ENCODE data around the gene KRT77. TPM values are rescaled to one million over a fixed set of nuclear protein-coding genes. Genes with fewer than 3 reads are reported as not detected.

KRT77 gene
- total and polyA plus RNA-seq, 2 experiments from 2014 or later = not detected

GRCh38 chr12:52751795-52752194, 48.5 kb upstream of the KRT77 start:
- Histone ChIP-seq H3K4me3 (no peak overlapping the region), H3K4me2 (no peak overlapping the region), H2AFZ (no peak overlapping the region), H3K27ac (ENCODE audit: low read depth) (no peak overlapping the region), H3K27me3 (ENCODE audit: insufficient read depth) (no peaks in the 10 kb centered on the region), H3F3A (replicated peaks; ENCODE audit: low read depth) (no peaks in the 10 kb centered on the region), H4K20me1 (replicated peaks; ENCODE audit: insufficient read depth) (no peaks in the 10 kb centered on the region), H3K4me1 (ENCODE audit: insufficient read depth) (no peaks in the 10 kb centered on the region), H3K79me2 (replicated peaks; ENCODE audit: insufficient read depth) (no peaks in the 10 kb centered on the region), H3K9me2 (ENCODE audit: insufficient read depth) (0 out of 2 replicates have a peak, but pooled peaks cover 12% of the 10 kb centered on the region), H3K36me3 (ENCODE audit: insufficient read depth) (no peaks in the 10 kb centered on the region)
- ATAC-seq = no peak
- H3K4me1 Mint-ChIP-seq = no peaks in the 10 kb centered on the region
- H3K27ac Mint-ChIP-seq = no peak overlapping the region
- TF ChIP-seq, protein P1, sequence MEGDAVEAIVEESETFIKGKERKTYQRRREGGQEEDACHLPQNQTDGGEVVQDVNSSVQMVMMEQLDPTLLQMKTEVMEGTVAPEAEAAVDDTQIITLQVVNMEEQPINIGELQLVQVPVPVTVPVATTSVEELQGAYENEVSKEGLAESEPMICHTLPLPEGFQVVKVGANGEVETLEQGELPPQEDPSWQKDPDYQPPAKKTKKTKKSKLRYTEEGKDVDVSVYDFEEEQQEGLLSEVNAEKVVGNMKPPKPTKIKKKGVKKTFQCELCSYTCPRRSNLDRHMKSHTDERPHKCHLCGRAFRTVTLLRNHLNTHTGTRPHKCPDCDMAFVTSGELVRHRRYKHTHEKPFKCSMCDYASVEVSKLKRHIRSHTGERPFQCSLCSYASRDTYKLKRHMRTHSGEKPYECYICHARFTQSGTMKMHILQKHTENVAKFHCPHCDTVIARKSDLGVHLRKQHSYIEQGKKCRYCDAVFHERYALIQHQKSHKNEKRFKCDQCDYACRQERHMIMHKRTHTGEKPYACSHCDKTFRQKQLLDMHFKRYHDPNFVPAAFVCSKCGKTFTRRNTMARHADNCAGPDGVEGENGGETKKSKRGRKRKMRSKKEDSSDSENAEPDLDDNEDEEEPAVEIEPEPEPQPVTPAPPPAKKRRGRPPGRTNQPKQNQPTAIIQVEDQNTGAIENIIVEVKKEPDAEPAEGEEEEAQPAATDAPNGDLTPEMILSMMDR (conservative IDR thresholded peaks at IDR 0.05; ENCODE audit: low read depth in 2 of 2) = no peak
- TF ChIP-seq ZNF331 (CRISPR knock-in tag; IDR thresholded peaks at IDR 0.05; ENCODE audit: low read depth) = no peak
- no peak for TF ChIP-seq POLR2AphosphoS5 (IDR thresholded peaks at IDR 0.05; ENCODE audit: low read depth)
- TF ChIP-seq NANOG (IDR thresholded peaks at IDR 0.05; ENCODE audit: borderline replicate concordance) = no peak
- no peak for TF ChIP-seq JUNB (IDR thresholded peaks at IDR 0.05; ENCODE audit: unreplicated experiment)
- no peak for TF ChIP-seq EZH2phosphoT487 (IDR thresholded peaks at IDR 0.05; ENCODE audit: unreplicated experiment)
- TF ChIP-seq ETS1 (IDR thresholded peaks at IDR 0.05) = no peak
- TF ChIP-seq REST (IDR thresholded peaks at IDR 0.05; ENCODE audit: unreplicated experiment) = no peak
- no peak for TF ChIP-seq CREB1 (CRISPR knock-in tag; IDR thresholded peaks at IDR 0.05; ENCODE audit: low read depth)
- TF ChIP-seq, protein P2, sequence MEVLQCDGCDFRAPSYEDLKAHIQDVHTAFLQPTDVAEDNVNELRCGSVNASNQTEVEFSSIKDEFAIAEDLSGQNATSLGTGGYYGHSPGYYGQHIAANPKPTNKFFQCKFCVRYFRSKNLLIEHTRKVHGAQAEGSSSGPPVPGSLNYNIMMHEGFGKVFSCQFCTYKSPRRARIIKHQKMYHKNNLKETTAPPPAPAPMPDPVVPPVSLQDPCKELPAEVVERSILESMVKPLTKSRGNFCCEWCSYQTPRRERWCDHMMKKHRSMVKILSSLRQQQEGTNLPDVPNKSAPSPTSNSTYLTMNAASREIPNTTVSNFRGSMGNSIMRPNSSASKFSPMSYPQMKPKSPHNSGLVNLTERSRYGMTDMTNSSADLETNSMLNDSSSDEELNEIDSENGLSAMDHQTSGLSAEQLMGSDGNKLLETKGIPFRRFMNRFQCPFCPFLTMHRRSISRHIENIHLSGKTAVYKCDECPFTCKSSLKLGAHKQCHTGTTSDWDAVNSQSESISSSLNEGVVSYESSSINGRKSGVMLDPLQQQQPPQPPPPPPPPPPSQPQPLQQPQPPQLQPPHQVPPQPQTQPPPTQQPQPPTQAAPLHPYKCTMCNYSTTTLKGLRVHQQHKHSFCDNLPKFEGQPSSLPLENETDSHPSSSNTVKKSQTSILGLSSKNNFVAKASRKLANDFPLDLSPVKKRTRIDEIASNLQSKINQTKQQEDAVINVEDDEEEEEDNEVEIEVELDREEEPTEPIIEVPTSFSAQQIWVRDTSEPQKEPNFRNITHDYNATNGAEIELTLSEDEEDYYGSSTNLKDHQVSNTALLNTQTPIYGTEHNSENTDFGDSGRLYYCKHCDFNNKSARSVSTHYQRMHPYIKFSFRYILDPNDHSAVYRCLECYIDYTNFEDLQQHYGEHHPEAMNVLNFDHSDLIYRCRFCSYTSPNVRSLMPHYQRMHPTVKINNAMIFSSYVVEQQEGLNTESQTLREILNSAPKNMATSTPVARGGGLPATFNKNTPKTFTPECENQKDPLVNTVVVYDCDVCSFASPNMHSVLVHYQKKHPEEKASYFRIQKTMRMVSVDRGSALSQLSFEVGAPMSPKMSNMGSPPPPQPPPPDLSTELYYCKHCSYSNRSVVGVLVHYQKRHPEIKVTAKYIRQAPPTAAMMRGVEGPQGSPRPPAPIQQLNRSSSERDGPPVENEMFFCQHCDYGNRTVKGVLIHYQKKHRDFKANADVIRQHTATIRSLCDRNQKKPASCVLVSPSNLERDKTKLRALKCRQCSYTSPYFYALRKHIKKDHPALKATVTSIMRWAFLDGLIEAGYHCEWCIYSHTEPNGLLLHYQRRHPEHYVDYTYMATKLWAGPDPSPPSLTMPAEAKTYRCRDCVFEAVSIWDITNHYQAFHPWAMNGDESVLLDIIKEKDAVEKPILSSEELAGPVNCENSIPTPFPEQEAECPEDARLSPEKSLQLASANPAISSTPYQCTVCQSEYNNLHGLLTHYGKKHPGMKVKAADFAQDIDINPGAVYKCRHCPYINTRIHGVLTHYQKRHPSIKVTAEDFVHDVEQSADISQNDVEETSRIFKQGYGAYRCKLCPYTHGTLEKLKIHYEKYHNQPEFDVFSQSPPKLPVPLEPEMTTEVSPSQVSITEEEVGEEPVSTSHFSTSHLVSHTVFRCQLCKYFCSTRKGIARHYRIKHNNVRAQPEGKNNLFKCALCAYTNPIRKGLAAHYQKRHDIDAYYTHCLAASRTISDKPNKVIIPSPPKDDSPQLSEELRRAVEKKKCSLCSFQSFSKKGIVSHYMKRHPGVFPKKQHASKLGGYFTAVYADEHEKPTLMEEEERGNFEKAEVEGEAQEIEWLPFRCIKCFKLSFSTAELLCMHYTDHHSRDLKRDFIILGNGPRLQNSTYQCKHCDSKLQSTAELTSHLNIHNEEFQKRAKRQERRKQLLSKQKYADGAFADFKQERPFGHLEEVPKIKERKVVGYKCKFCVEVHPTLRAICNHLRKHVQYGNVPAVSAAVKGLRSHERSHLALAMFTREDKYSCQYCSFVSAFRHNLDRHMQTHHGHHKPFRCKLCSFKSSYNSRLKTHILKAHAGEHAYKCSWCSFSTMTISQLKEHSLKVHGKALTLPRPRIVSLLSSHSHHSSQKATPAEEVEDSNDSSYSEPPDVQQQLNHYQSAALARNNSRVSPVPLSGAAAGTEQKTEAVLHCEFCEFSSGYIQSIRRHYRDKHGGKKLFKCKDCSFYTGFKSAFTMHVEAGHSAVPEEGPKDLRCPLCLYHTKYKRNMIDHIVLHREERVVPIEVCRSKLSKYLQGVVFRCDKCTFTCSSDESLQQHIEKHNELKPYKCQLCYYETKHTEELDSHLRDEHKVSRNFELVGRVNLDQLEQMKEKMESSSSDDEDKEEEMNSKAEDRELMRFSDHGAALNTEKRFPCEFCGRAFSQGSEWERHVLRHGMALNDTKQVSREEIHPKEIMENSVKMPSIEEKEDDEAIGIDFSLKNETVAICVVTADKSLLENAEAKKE (CRISPR knock-in tag; IDR thresholded peaks at IDR 0.05) = no peak
- no peak for TF ChIP-seq ZNF114 (CRISPR knock-in tag; IDR thresholded peaks at IDR 0.05)
- TF ChIP-seq STAT1 (IDR thresholded peaks at IDR 0.05; ENCODE audit: unreplicated experiment) = no peak
- TF ChIP-seq EZH2 (IDR thresholded peaks at IDR 0.05; ENCODE audit: low read depth, unreplicated experiment) = no peak
- no peaks in the 10 kb centered on the region for H3K36me3 Mint-ChIP-seq (ENCODE audit: low read depth)
- no peak for DNase-seq (ENCODE audit: low spot score)
- H3K4me3 Mint-ChIP-seq = no peak overlapping the region
- H3K9me3 Mint-ChIP-seq = no peaks in the 10 kb centered on the region
- no peaks in the 10 kb centered on the region for H3K27me3 Mint-ChIP-seq (ENCODE audit: insufficient read depth, low read depth, poor library complexity)

Measured in GM23338 (cell line).